HL-60 (cell line): ENCODE results near the gene RAB9B.

Experiments used
- DNase-seq, 2 experiments: peaks; one replicate each; pipeline ENCODE4 v3.0.0-alpha.2; 2010 to 2020; ENCODE audit warnings: low read depth in 1 of 2, low spot score in 1 of 2
- H3K27ac ChIP-seq: fragments of 250-450 bp; sonication (Bioruptor Pico); replicated peaks from 2 replicates; pipeline ENCODE4 v1.5.1; 2020; ENCODE audit warnings: mild to moderate bottlenecking, moderate library complexity
- H3K27me3 ChIP-seq: fragments of 250-450 bp; sonication (Bioruptor Pico); 2 replicates; pipeline ENCODE4 v1.5.1; 2021; ENCODE audit warnings: mild to moderate bottlenecking, moderate library complexity; ENCODE audit not compliant: insufficient read depth, poor library complexity, severe bottlenecking
- H3K4me3 ChIP-seq: replicated peaks from 2 replicates; pipeline ENCODE4 v1.5.1; 2011; ENCODE audit warnings: mild to moderate bottlenecking, control low read depth, low read length; ENCODE audit not compliant: insufficient read depth
- GABPA ChIP-seq: IDR thresholded peaks from 2 replicates; pipeline ENCODE4 v1.6.1; 2012; ENCODE audit warnings: low read depth
- POLR2AphosphoS5 ChIP-seq: IDR thresholded peaks from 2 replicates; pipeline ENCODE4 v1.6.1; 2012; ENCODE audit warnings: low read depth
- SPI1 ChIP-seq: IDR thresholded peaks from 2 replicates; pipeline ENCODE4 v1.6.1; 2012; ENCODE audit warnings: low read depth, mild to moderate bottlenecking, borderline replicate concordance
- TF ChIP-seq, protein P1 (sequence below): IDR thresholded peaks from one replicate; pipeline ENCODE4 v1.5.1; 2011; ENCODE audit warnings: low read length, control low read depth, inconsistent platforms; ENCODE audit not compliant: insufficient read depth
- TF ChIP-seq, protein P2 (sequence below): IDR thresholded peaks from 2 replicates; pipeline ENCODE4 v1.6.1; 2012; ENCODE audit warnings: low read depth; ENCODE audit not compliant: insufficient replicate concordance

RAB9B gene

GRCh38 chrX:103877571-103877970 is 45.5 kb upstream of the RAB9B start:
- no peak overlapping the region for H3K27ac ChIP-seq
- no peaks in the 10 kb centered on the region for H3K27me3 ChIP-seq
- DNase-seq: no peak
- no peak overlapping the region for H3K4me3 ChIP-seq
- TF ChIP-seq SPI1 (no peak), POLR2AphosphoS5 (no peak)
- TF ChIP-seq, protein P1, sequence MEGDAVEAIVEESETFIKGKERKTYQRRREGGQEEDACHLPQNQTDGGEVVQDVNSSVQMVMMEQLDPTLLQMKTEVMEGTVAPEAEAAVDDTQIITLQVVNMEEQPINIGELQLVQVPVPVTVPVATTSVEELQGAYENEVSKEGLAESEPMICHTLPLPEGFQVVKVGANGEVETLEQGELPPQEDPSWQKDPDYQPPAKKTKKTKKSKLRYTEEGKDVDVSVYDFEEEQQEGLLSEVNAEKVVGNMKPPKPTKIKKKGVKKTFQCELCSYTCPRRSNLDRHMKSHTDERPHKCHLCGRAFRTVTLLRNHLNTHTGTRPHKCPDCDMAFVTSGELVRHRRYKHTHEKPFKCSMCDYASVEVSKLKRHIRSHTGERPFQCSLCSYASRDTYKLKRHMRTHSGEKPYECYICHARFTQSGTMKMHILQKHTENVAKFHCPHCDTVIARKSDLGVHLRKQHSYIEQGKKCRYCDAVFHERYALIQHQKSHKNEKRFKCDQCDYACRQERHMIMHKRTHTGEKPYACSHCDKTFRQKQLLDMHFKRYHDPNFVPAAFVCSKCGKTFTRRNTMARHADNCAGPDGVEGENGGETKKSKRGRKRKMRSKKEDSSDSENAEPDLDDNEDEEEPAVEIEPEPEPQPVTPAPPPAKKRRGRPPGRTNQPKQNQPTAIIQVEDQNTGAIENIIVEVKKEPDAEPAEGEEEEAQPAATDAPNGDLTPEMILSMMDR: no peak
- TF ChIP-seq, protein P2, sequence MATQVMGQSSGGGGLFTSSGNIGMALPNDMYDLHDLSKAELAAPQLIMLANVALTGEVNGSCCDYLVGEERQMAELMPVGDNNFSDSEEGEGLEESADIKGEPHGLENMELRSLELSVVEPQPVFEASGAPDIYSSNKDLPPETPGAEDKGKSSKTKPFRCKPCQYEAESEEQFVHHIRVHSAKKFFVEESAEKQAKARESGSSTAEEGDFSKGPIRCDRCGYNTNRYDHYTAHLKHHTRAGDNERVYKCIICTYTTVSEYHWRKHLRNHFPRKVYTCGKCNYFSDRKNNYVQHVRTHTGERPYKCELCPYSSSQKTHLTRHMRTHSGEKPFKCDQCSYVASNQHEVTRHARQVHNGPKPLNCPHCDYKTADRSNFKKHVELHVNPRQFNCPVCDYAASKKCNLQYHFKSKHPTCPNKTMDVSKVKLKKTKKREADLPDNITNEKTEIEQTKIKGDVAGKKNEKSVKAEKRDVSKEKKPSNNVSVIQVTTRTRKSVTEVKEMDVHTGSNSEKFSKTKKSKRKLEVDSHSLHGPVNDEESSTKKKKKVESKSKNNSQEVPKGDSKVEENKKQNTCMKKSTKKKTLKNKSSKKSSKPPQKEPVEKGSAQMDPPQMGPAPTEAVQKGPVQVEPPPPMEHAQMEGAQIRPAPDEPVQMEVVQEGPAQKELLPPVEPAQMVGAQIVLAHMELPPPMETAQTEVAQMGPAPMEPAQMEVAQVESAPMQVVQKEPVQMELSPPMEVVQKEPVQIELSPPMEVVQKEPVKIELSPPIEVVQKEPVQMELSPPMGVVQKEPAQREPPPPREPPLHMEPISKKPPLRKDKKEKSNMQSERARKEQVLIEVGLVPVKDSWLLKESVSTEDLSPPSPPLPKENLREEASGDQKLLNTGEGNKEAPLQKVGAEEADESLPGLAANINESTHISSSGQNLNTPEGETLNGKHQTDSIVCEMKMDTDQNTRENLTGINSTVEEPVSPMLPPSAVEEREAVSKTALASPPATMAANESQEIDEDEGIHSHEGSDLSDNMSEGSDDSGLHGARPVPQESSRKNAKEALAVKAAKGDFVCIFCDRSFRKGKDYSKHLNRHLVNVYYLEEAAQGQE: no peak

DNA sequence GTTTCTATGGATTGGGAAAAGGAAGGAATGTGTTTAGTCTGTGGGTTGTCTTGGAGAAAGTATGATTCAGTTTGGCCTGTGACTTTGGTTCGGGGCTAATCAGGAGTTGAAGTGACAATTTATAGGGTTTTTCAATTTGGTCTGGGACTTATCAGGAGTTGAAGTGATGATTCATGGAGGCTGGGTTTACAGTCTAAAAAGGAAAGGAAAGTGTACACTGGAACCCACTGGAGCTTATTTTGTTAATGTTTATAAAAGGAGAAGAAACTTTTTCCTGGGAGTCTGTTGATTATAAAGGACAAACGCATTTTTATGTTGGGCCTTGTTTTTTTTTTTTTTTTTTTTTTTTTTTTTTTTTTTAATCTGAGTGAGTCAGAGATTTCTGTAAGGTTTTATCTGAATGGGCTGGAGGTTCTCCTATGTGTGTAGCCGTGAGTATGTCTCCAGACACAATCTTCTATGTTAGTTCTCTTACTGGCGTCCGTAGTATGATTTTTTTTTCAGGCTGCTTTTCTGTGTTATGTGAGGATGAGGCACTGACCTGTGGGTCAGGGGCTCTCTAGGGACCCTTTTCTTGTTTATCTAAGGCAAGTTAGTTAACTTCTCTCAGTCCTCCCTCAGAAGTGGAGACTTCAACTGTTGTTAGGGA is 33.0 kb upstream of the RAB9B start:
- TF ChIP-seq SPI1: no peak
- TF ChIP-seq, protein P2: no peak
- H3K27me3 ChIP-seq: no peaks in the 10 kb centered on the region
- no peak for DNase-seq

GRCh38 chrX:103864149-103864548 is 32.1 kb upstream of the RAB9B start:
- DNase-seq: no peak
- no peak overlapping the region for H3K4me3 ChIP-seq

More for the DNA sequence above, 33.0 kb upstream of the RAB9B start:
- Histone ChIP-seq H3K4me3 (no peak overlapping the region), H3K27ac (no peak overlapping the region)

More at GRCh38 chrX:103864149-103864548, 32.1 kb upstream of the RAB9B start:
- H3K27ac ChIP-seq: no peak overlapping the region
- H3K27me3 ChIP-seq: no peaks in the 10 kb centered on the region
- TF ChIP-seq, protein P1: no peak
- TF ChIP-seq, protein P2: no peak
- TF ChIP-seq GABPA (no peak), POLR2AphosphoS5 (no peak), SPI1 (no peak)
